ENCODE data around the gene MAGEH1.

Gene MAGEH1

GRCh38 chrX:55490121-55490520, 38.2 kb downstream of the MAGEH1 start:
- Histone ChIP-seq H4K20me1 (ENCODE audit: low read depth, low read length) (no peaks in the 10 kb centered on the region), H3F3A (ENCODE audit: insufficient read depth) (no peaks in the 10 kb centered on the region), H3K4me2 (ENCODE audit: low read depth, low read length, poor library complexity, severe bottlenecking) (peak overlapping the region; percentile 83), H3K27me3 (ENCODE audit: low read length) (no peaks in the 10 kb centered on the region), H3K9me3 (ENCODE audit: insufficient read depth, low read length) (no peaks in the 10 kb centered on the region), H3K9ac (ENCODE audit: low read length) (peak overlapping the region; percentile 73), H2AFZ (ENCODE audit: low read depth, low read length, severe bottlenecking) (peak overlapping the region; percentile 87), H3K36me3 (ENCODE audit: low read length) (no peaks in the 10 kb centered on the region), H3K79me2 (ENCODE audit: insufficient read depth, low read length) (no peaks in the 10 kb centered on the region), H3K4me3 (ENCODE audit: insufficient read depth, low read length, poor library complexity, severe bottlenecking) (peak overlapping the region; percentile 62), H3K27ac (ENCODE audit: low read depth, low read length) (no peak overlapping the region), H3K9me2 (replicated peaks; ENCODE audit: insufficient read depth, low read length) (no peaks in the 10 kb centered on the region)
- TF ChIP-seq CTCF (IDR thresholded peaks at IDR 0.05; ENCODE audit: insufficient read depth, low read length, poor library complexity, severe bottlenecking) (no peak), EZH2phosphoT487 (conservative IDR thresholded peaks at IDR 0.05; ENCODE audit: low read length) (no peak)

- no peak overlapping the region for H3K4me2 ChIP-seq (ENCODE audit: low read depth, low read length, poor library complexity, severe bottlenecking)
Measured at GRCh38 chrX:55490974-55491373, 39.0 kb downstream of the MAGEH1 start.

More at GRCh38 chrX:55490974-55491373, 39.0 kb downstream of the MAGEH1 start:
- H3K4me3 ChIP-seq (ENCODE audit: insufficient read depth, low read length, poor library complexity, severe bottlenecking) = no peak overlapping the region
- TF ChIP-seq EZH2phosphoT487 (conservative IDR thresholded peaks at IDR 0.05; ENCODE audit: low read length) (no peak), CTCF (IDR thresholded peaks at IDR 0.05; ENCODE audit: insufficient read depth, low read length, poor library complexity, severe bottlenecking) (no peak)
- H4K20me1 ChIP-seq (ENCODE audit: low read depth, low read length) = no peaks in the 10 kb centered on the region
- no peak overlapping the region for H3K27ac ChIP-seq (ENCODE audit: low read depth, low read length)
- H3K9ac ChIP-seq (ENCODE audit: low read length) = no peak overlapping the region
- H3K9me2 ChIP-seq (replicated peaks; ENCODE audit: insufficient read depth, low read length) = no peaks in the 10 kb centered on the region
- H3K9me3 ChIP-seq (ENCODE audit: insufficient read depth, low read length) = no peaks in the 10 kb centered on the region
- H3K79me2 ChIP-seq (ENCODE audit: insufficient read depth, low read length) = no peaks in the 10 kb centered on the region
- H3K36me3 ChIP-seq (ENCODE audit: low read length) = no peaks in the 10 kb centered on the region
- H3K27me3 ChIP-seq (ENCODE audit: low read length) = no peaks in the 10 kb centered on the region
- H3F3A ChIP-seq (ENCODE audit: insufficient read depth) = no peaks in the 10 kb centered on the region
- no peak overlapping the region for H2AFZ ChIP-seq (ENCODE audit: low read depth, low read length, severe bottlenecking)
